AG04450 (cell line): ENCODE measurements around the gene PRRC2B. TPM values are rescaled to one million over a fixed set of nuclear protein-coding genes. Genes with fewer than 3 reads are reported as not detected.
"Not testable (repeated sequence)": the region's sequence is repeated elsewhere in the genome, so short reads cannot be mapped to it uniquely, and the experiment has no call there.

ENCODE experiments used
- CTCF ChIA-PET: fragments of 300-600, 350-600 bp; formaldehyde crosslinking; extraction: SDS; loops from one replicate; lab custom pipeline; 2022; ENCODE audit warnings: antibody characterized with exemption, inconsistent platforms; lab: Charles Lee
- POLR2A ChIA-PET: fragments of 350-600 bp; formaldehyde crosslinking; extraction: SDS; loops from one replicate; lab custom pipeline; 2021; ENCODE audit warnings: antibody characterized with exemption, inconsistent platforms; lab: Yijun Ruan, JAX
- DNase-seq: peaks from one replicate; pipeline ENCODE4 v3.0.0-alpha.2; 2011; ENCODE audit warnings: low read depth, low spot score
- H3K27ac ChIP-seq: one replicate; pipeline ENCODE4 v1.5.1; 2012; ENCODE audit warnings: low read depth, low read length, control low read depth
- H3K27me3 ChIP-seq: one replicate; pipeline ENCODE4 v1.6.0; 2012; ENCODE audit warnings: low read length; ENCODE audit not compliant: control insufficient read depth, insufficient read depth
- H3K4me3 ChIP-seq: 2 replicates; pipeline ENCODE4 v1.5.1; 2011; ENCODE audit warnings: mild to moderate bottlenecking, low read depth, low read length, control low read depth
- H3K9me3 ChIP-seq: 2 replicates; pipeline ENCODE4 v1.5.1; 2012; ENCODE audit warnings: low read length; ENCODE audit not compliant: control insufficient read depth, insufficient read depth
- polyA plus RNA-seq: library from polyadenylated mRNA; depleted of rRNA; stranded (reverse); fragments of >200 nt; gene quantifications from 2 replicates; pipeline ENCODE4 v1.2.3, GENCODE V29; 2011
- TF ChIP-seq, protein P1 (sequence below): IDR thresholded peaks from 2 replicates; pipeline ENCODE4 v1.5.1; 2011; ENCODE audit warnings: low read depth, low read length, control low read depth, inconsistent platforms

The PRRC2B gene
- polyA plus RNA-seq, 1 experiment: 31.8 TPM

DNA sequence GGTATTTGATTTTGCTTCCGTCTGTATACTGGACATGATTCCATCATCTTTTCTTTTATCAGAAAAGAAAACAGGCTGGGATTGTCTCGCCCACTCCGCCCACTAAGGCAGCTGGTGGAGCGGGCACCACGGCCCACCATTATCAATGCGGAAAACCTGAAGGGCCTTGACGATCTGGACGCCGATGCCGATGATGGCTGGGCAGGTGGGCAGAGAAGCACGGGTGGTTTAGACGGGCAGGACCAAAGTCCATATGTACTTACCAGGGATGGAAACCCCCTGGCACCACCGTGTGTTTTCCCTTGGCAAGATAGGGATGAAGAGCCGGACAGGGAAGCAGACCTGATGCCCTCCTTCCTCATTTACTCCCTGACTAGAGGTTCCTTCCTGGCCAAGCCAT lies 53.7 kb downstream of the PRRC2B start:
- Histone ChIP-seq H3K27ac (no peak overlapping the region), H3K9me3 (no peaks in the 10 kb centered on the region), H3K27me3 (no peaks in the 10 kb centered on the region), H3K4me3 (no peak overlapping the region)
- DNase-seq: no peak
- TF ChIP-seq, protein P1, sequence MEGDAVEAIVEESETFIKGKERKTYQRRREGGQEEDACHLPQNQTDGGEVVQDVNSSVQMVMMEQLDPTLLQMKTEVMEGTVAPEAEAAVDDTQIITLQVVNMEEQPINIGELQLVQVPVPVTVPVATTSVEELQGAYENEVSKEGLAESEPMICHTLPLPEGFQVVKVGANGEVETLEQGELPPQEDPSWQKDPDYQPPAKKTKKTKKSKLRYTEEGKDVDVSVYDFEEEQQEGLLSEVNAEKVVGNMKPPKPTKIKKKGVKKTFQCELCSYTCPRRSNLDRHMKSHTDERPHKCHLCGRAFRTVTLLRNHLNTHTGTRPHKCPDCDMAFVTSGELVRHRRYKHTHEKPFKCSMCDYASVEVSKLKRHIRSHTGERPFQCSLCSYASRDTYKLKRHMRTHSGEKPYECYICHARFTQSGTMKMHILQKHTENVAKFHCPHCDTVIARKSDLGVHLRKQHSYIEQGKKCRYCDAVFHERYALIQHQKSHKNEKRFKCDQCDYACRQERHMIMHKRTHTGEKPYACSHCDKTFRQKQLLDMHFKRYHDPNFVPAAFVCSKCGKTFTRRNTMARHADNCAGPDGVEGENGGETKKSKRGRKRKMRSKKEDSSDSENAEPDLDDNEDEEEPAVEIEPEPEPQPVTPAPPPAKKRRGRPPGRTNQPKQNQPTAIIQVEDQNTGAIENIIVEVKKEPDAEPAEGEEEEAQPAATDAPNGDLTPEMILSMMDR: no peak
- ChIA-PET CTCF (interaction anchor here (0.7 to 1.4 kb wide), 3 partner anchors 11 to 98 kb away, joined by 3 to 4 read pairs (median 3); no protein-coding TSS in a partner anchor), POLR2A (no interaction called here)

GRCh38 chr9:131448818-131449217 lies 54.9 kb downstream of the PRRC2B start:
- Histone ChIP-seq H3K9me3 (no peaks in the 10 kb centered on the region), H3K27me3 (no peaks in the 10 kb centered on the region), H3K4me3 (no peak overlapping the region), H3K27ac (no peak overlapping the region)
- ChIA-PET POLR2A (no interaction called here), CTCF (interaction anchor here (1.4 kb wide), 1 partner anchor 99 kb away, joined by 4 read pairs; no protein-coding TSS in a partner anchor)
- TF ChIP-seq, protein P1: no peak
- no peak for DNase-seq

- TF ChIP-seq, protein P1: no peak
- Histone ChIP-seq H3K4me3 (no peak overlapping the region), H3K9me3 (no peaks in the 10 kb centered on the region), H3K27ac (no peak overlapping the region), H3K27me3 (no peaks in the 10 kb centered on the region)
- DNase-seq: no peak
- CTCF ChIA-PET: no interaction called here
- POLR2A ChIA-PET: no interaction called here
These were observed 55.4 kb downstream of the PRRC2B start for GRCh38 chr9:131449276-131449675.

- no peak overlapping the region for H3K27ac ChIP-seq
- H3K27me3 ChIP-seq: no peaks in the 10 kb centered on the region
- no peak for DNase-seq
- TF ChIP-seq, protein P1: no peak
- no peaks in the 10 kb centered on the region for H3K9me3 ChIP-seq
- H3K4me3 ChIP-seq: no peak overlapping the region
- CTCF ChIA-PET: no interaction called here
- POLR2A ChIA-PET: no interaction called here
These were observed 60.1 kb downstream of the PRRC2B start for GRCh38 chr9:131454028-131454427.

- POLR2A ChIA-PET, H3K27ac ChIP-seq, H3K9me3 ChIP-seq, H3K27me3 ChIP-seq, H3K4me3 ChIP-seq, DNase-seq, CTCF ChIA-PET: not testable (repeated sequence)
These were observed 61.8 kb downstream of the PRRC2B start for GRCh38 chr9:131455655-131456054.
